ENCODE data around the gene RBMS3.

DNA sequence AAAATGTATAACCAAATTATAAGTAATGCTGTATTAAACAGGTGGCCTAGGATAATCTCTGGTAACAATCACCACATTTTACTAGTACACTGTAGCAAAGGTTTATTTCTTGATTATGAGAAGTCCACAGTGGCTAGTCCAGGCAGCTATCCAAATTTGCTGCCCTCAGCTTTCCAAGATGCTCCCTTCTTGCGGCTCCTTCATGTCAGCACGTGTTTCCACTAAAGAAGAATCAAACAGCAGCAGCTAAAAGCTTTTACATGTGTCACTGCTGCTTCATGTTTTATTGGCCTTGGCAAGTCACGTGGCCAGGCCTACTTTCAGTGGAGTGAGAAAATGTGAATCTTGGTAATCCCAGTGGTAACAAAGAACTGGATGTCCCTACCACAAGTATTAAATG, 5.6 kb upstream of the RBMS3 start:
- TF ChIP-seq, protein P1, sequence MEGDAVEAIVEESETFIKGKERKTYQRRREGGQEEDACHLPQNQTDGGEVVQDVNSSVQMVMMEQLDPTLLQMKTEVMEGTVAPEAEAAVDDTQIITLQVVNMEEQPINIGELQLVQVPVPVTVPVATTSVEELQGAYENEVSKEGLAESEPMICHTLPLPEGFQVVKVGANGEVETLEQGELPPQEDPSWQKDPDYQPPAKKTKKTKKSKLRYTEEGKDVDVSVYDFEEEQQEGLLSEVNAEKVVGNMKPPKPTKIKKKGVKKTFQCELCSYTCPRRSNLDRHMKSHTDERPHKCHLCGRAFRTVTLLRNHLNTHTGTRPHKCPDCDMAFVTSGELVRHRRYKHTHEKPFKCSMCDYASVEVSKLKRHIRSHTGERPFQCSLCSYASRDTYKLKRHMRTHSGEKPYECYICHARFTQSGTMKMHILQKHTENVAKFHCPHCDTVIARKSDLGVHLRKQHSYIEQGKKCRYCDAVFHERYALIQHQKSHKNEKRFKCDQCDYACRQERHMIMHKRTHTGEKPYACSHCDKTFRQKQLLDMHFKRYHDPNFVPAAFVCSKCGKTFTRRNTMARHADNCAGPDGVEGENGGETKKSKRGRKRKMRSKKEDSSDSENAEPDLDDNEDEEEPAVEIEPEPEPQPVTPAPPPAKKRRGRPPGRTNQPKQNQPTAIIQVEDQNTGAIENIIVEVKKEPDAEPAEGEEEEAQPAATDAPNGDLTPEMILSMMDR (IDR thresholded peaks at IDR 0.05): no peak
- no peak for TF ChIP-seq POLR2A (IDR thresholded peaks at IDR 0.05)
